B cell (primary cell): Measurements from ENCODE around the gene WNT16. TPM values are rescaled to one million over a fixed set of nuclear protein-coding genes. Genes with fewer than 3 reads are reported as not detected.

Experiments used
- ATAC-seq: fragments of 200-7000 bp; cut with Tn5 transposase; one replicate; pipeline ENCODE4 v1.10.0; 2021; ENCODE audit warnings: low read depth, mild to moderate bottlenecking, moderate number of reproducible peaks, moderate library complexity
- CTCF ChIA-PET: fragments of 350-600 bp; sonication (Branson Sonifier 250); formaldehyde crosslinking; loops from one replicate; lab custom pipeline; 2021; ENCODE audit warnings: antibody characterized with exemption, inconsistent platforms; lab: Charles Lee
- POLR2A ChIA-PET: fragments of 350-600 bp; sonication (Branson Sonifier 250); formaldehyde crosslinking; loops from one replicate; lab custom pipeline; 2021; ENCODE audit warnings: antibody characterized with exemption; lab: Charles Lee
- DNase-seq: peaks from one replicate; pipeline ENCODE4 v3.0.0; 2013
- H2AFZ ChIP-seq: 2 replicates; pipeline ENCODE4 v1.6.1; 2012; ENCODE audit warnings: mild to moderate bottlenecking, low read depth, low read length; ENCODE audit not compliant: insufficient read depth, poor library complexity, severe bottlenecking
- H3K27ac ChIP-seq, 2 donors: 1 replicate in 1 of 2; 2 replicates in 1 of 2; pipeline ENCODE4 v1.5.1; 2012 to 2013; ENCODE audit warnings: low read length in 2 of 2, mild to moderate bottlenecking in 2 of 2, moderate library complexity in 1 of 2
- H3K27me3 ChIP-seq, 4 experiments: fragments of 200-600 bp in 1 of 4; sonication (generic) in 1 of 4; replicated peaks in 1 of 4; 1 replicate in 2 of 4; 2 replicates in 2 of 4; pipeline versions ENCODE4 v1.6.1 to v1.7.0; 2013 to 2016; ENCODE audit warnings: low read length in 3 of 4, mild to moderate bottlenecking in 2 of 4, mixed read lengths in 1 of 4, moderate library complexity in 1 of 4; ENCODE audit not compliant: insufficient read depth in 4 of 4, control insufficient read depth in 3 of 4; ENCODE audit errors: control extremely low read depth in 1 of 4
- H3K36me3 ChIP-seq, 2 experiments: replicated peaks in 1 of 2; 1 replicate in 1 of 2; 2 replicates in 1 of 2; pipeline versions ENCODE4 v1.6.1 to v1.7.1; 2013; ENCODE audit warnings: low read length in 1 of 2; ENCODE audit not compliant: insufficient read depth in 2 of 2, control insufficient read depth in 1 of 2; ENCODE audit errors: control extremely low read depth in 1 of 2, extremely low read depth in 1 of 2
- H3K4me1 ChIP-seq, 2 donors: fragments of 200-600 bp in 1 of 2; sonication (generic) in 1 of 2; 1 replicate in 1 of 2; 2 replicates in 1 of 2; pipeline versions ENCODE4 v1.5.1 to v1.6.1; 2013 to 2017; ENCODE audit warnings: low read length in 2 of 2; ENCODE audit not compliant: control insufficient read depth in 2 of 2, insufficient read depth in 2 of 2
- H3K4me2 ChIP-seq: replicated peaks from 2 replicates; pipeline ENCODE3; 2012; ENCODE audit warnings: mild to moderate bottlenecking, low read depth, low read length; ENCODE audit not compliant: poor library complexity, severe bottlenecking
- H3K4me3 ChIP-seq, 5 experiments: fragments of 200-600 bp in 1 of 5; sonication (generic) in 1 of 5; 1 replicate in 3 of 5; 2 replicates in 2 of 5; pipeline versions ENCODE4 v1.5.1 to v1.7.0; 2011 to 2016; ENCODE audit warnings: low read length in 4 of 5, mild to moderate bottlenecking in 4 of 5, low read depth in 2 of 5, control low read depth in 1 of 5, moderate library complexity in 1 of 5; ENCODE audit not compliant: insufficient read depth in 1 of 5; ENCODE audit errors: control extremely low read depth in 1 of 5, extremely low read depth in 1 of 5
- H3K79me2 ChIP-seq: fragments of 200-600 bp; sonication (generic); one replicate; pipeline ENCODE4 v1.6.0; 2016; ENCODE audit warnings: low read length; ENCODE audit not compliant: control insufficient read depth, insufficient read depth
- H3K9ac ChIP-seq: fragments of 200-600 bp; sonication (generic); 2 replicates; pipeline ENCODE4 v1.6.1; 2017; ENCODE audit warnings: mild to moderate bottlenecking, low read length, moderate library complexity
- H3K9me3 ChIP-seq, 3 donors: one replicate each; pipeline versions ENCODE4 v1.6.1 to v1.7.1; 2013; ENCODE audit warnings: low read length in 2 of 3; ENCODE audit not compliant: control insufficient read depth in 2 of 3, insufficient read depth in 1 of 3; ENCODE audit errors: control extremely low read depth in 1 of 3
- H4K20me1 ChIP-seq: 2 replicates; pipeline ENCODE4 v1.6.0; 2012; ENCODE audit warnings: mild to moderate bottlenecking, low read length; ENCODE audit not compliant: insufficient read depth, control insufficient read depth, poor library complexity, severe bottlenecking
- H3K27ac Mint-ChIP-seq: one replicate; pipeline ENCODE4 v1.8.0; 2021; ENCODE audit warnings: mixed read lengths
- H3K27me3 Mint-ChIP-seq: one replicate; pipeline ENCODE4 v1.8.0; 2021; ENCODE audit warnings: mixed read lengths
- H3K4me1 Mint-ChIP-seq: one replicate; pipeline ENCODE4 v1.8.0; 2021; ENCODE audit warnings: mixed read lengths
- H3K4me3 Mint-ChIP-seq: one replicate; pipeline ENCODE4 v1.8.0; 2021; ENCODE audit warnings: mixed read lengths
- H3K9me3 Mint-ChIP-seq: one replicate; pipeline ENCODE4 v1.8.0; 2022; ENCODE audit warnings: mixed read lengths; ENCODE audit not compliant: insufficient read depth
- EZH2 ChIP-seq: IDR thresholded peaks from 2 replicates; pipeline ENCODE4 v1.6.1; 2012; ENCODE audit warnings: borderline replicate concordance, low read depth, mild to moderate bottlenecking, moderate library complexity, low read length; ENCODE audit not compliant: insufficient read depth, poor library complexity, severe bottlenecking
- WGBS: methylation state at CpG from one replicate; pipeline ENCODE4 v1.1.5; 2013; ENCODE audit warnings: missing lambda C conversion rate; ENCODE audit not compliant: insufficient coverage; 5-methylcytosine and 5-hydroxymethylcytosine counted together
- intact Hi-C: fragments of 100-400 bp; cut with micrococcal nuclease; formaldehyde crosslinking; loops from one replicate; pipeline ENCODE4 v1.10.0; 2022
- polyA plus RNA-seq: library from polyadenylated mRNA; depleted of rRNA; stranded (reverse); fragments of >200 nt; gene quantifications from 2 replicates; pipeline ENCODE4 v1.2.3, GENCODE V29; 2012
- total RNA-seq, 2 donors: library from RNA; stranded (reverse); fragments of 120-200 nt in 1 of 2; gene quantifications; 1 replicate in 1 of 2; 2 replicates in 1 of 2; pipeline versions ENCODE4 v1.2.3 to v1.2.4, GENCODE V29; 2013 to 2022
- TF ChIP-seq, protein P1 (sequence below): fragments of 200-600 bp; IDR thresholded peaks from one replicate; pipeline ENCODE4 v1.8.0; 2022; ENCODE audit warnings: antibody characterized with exemption, mild to moderate bottlenecking

The WNT16 gene
- total and polyA plus RNA-seq, 2 donors (not counting 1 experiment from before 2014, with no cell fraction given): 4.2 to 6.9 TPM

- peaks cover 0 to 10% (median 10%) of the 10 kb centered on the region in 3 donors for H3K9me3 ChIP-seq
- H3K4me3 ChIP-seq: no peak overlapping the region
- Mint-ChIP-seq H3K27ac (no peak overlapping the region), H3K4me3 (no peak overlapping the region), H3K9me3 (peaks cover 9% of the 10 kb centered on the region), H3K4me1 (peaks cover 38% of the 10 kb centered on the region), H3K27me3 (no peaks in the 10 kb centered on the region)
- no peak for ATAC-seq
- peaks cover 4% of the 10 kb centered on the region for H3K79me2 ChIP-seq
- no peaks in the 10 kb centered on the region for H4K20me1 ChIP-seq
- CTCF ChIA-PET: interaction anchor here (1.6 kb wide), 1 partner anchor 152 kb away, joined by 3 read pairs; no protein-coding TSS in a partner anchor
- H2AFZ ChIP-seq: no peak overlapping the region
- no CpG with 5 or more reads among the region's 4 CpGs for WGBS
- no peak overlapping the region for H3K9ac ChIP-seq
- H3K4me1 ChIP-seq: peaks cover 0 to 5% of the 10 kb centered on the region in 2 donors
- H3K27ac ChIP-seq: no peak overlapping the region
- H3K27me3 ChIP-seq: no peaks in the 10 kb centered on the region
- no peaks in the 10 kb centered on the region for H3K36me3 ChIP-seq
- POLR2A ChIA-PET: no interaction called here
- intact Hi-C loops: loop anchor here (2.0 to 5.0 kb wide), 2 partner anchors 13 to 32 kb away; no protein-coding TSS in a partner anchor
- H3K4me2 ChIP-seq: no peak overlapping the region
- DNase-seq: no peak
- TF ChIP-seq EZH2: no peak
- TF ChIP-seq, protein P1, sequence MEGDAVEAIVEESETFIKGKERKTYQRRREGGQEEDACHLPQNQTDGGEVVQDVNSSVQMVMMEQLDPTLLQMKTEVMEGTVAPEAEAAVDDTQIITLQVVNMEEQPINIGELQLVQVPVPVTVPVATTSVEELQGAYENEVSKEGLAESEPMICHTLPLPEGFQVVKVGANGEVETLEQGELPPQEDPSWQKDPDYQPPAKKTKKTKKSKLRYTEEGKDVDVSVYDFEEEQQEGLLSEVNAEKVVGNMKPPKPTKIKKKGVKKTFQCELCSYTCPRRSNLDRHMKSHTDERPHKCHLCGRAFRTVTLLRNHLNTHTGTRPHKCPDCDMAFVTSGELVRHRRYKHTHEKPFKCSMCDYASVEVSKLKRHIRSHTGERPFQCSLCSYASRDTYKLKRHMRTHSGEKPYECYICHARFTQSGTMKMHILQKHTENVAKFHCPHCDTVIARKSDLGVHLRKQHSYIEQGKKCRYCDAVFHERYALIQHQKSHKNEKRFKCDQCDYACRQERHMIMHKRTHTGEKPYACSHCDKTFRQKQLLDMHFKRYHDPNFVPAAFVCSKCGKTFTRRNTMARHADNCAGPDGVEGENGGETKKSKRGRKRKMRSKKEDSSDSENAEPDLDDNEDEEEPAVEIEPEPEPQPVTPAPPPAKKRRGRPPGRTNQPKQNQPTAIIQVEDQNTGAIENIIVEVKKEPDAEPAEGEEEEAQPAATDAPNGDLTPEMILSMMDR: no peak
These were observed 49.0 kb upstream of the WNT16 start for GRCh38 chr7:121279822-121280221.

DNA sequence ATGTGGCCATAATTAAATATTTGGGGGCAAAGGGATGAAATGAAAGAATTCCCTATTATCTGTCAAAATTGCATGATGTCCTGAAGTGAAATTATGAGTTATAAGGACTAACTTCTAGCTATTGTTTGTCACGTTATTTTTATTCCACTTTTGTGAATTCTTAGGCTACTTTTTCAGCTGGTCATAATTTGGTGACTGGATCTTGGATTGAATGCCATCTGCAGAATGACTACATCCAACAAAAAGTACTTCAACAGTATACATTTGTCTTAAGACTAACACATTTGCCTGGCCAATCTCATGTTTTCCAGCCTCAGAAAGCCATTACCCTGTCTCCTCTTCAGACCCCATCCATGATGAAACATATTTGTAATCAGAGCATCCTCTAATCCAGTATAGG lies 48.1 kb upstream of the WNT16 start:
- ATAC-seq (no peak), DNase-seq (no peak)
- ChIA-PET CTCF (no interaction called here), POLR2A (no interaction called here)
- Histone ChIP-seq H4K20me1 (no peaks in the 10 kb centered on the region), H3K36me3 (no peaks in the 10 kb centered on the region), H3K27me3 (no peaks in the 10 kb centered on the region), H3K27ac (no peak overlapping the region), H3K4me2 (no peak overlapping the region), H2AFZ (no peak overlapping the region), H3K79me2 (peaks cover 4% of the 10 kb centered on the region), H3K4me3 (no peak overlapping the region), H3K9me3 (peaks cover 0 to 18% (median 17%) of the 10 kb centered on the region in 3 donors), H3K4me1 (peaks cover 0 to 5% of the 10 kb centered on the region in 2 donors), H3K9ac (no peak overlapping the region)
- peaks cover 38% of the 10 kb centered on the region for H3K4me1 Mint-ChIP-seq
- TF ChIP-seq EZH2: no peak
- TF ChIP-seq, protein P1: no peak
- H3K4me3 Mint-ChIP-seq: no peak overlapping the region
- intact Hi-C loops: loop anchor here (2.0 kb wide), 1 partner anchor 14 kb away; no protein-coding TSS in a partner anchor
- peaks cover 13% of the 10 kb centered on the region for H3K9me3 Mint-ChIP-seq
- 100% methylated on average over 1 of the region's 1 CpG for WGBS
- no peak overlapping the region for H3K27ac Mint-ChIP-seq
- H3K27me3 Mint-ChIP-seq: no peaks in the 10 kb centered on the region
